Osteocyte (in vitro differentiated cells): ENCODE measurements around the gene HOXB5. TPM values are rescaled to one million over a fixed set of nuclear protein-coding genes. Genes with fewer than 3 reads are reported as not detected.

ENCODE experiments used
- DNase-seq: peaks from one replicate; pipeline ENCODE4 v3.0.0; 2021; ENCODE audit warnings: mixed read lengths; ENCODE audit not compliant: unreplicated experiment; ENCODE audit errors: extremely low spot score
- H3K27ac Mint-ChIP-seq: one replicate; pipeline ENCODE4 v1.8.0; 2021; ENCODE audit warnings: mild to moderate bottlenecking, mixed read lengths; ENCODE audit not compliant: unreplicated experiment
- H3K27me3 Mint-ChIP-seq: one replicate; pipeline ENCODE4 v1.8.0; 2021; ENCODE audit warnings: mixed read lengths; ENCODE audit not compliant: unreplicated experiment
- H3K36me3 Mint-ChIP-seq: one replicate; pipeline ENCODE4 v1.8.0; 2021; ENCODE audit warnings: mixed read lengths; ENCODE audit not compliant: unreplicated experiment
- H3K4me1 Mint-ChIP-seq: one replicate; pipeline ENCODE4 v1.8.0; 2021; ENCODE audit warnings: mixed read lengths; ENCODE audit not compliant: unreplicated experiment
- H3K4me3 Mint-ChIP-seq: one replicate; pipeline ENCODE4 v1.8.0; 2021; ENCODE audit warnings: mild to moderate bottlenecking, moderate library complexity, mixed read lengths; ENCODE audit not compliant: unreplicated experiment
- H3K9me3 Mint-ChIP-seq: one replicate; pipeline ENCODE4 v1.8.0; 2021; ENCODE audit warnings: mixed read lengths; ENCODE audit not compliant: unreplicated experiment
- total RNA-seq: library from RNA; stranded (reverse); gene quantifications from 2 replicates; pipeline ENCODE4 v1.2.1, GENCODE V29; 2021
- TF ChIP-seq, protein P1 (sequence below): fragments of 200-600 bp; sonication (generic); IDR thresholded peaks from 2 replicates; pipeline ENCODE4 v1.5.0; 2021; ENCODE audit warnings: antibody characterized with exemption, mild to moderate bottlenecking, moderate library complexity

HOXB5 gene
- total RNA-seq, 1 donor from 2014 or later = not detected

GRCh38 chr17:48589831-48590606, 3.6 kb downstream of the HOXB5 start, which contains the start of gene HOXB3:
Gene HOXB3, minus strand, starts transcription at chr17:48590241. Its CDS starts 37,767 bp downstream, at chr17:48552474.
- Mint-ChIP-seq H3K27ac (no peak within 1 kb of the TSS), H3K36me3 (no peaks in the 10 kb centered on the region), H3K4me1 (peaks cover 18% of the 10 kb centered on the region), H3K27me3 (peaks cover 98% of the 10 kb centered on the region), H3K4me3 (no peak within 1 kb of the TSS), H3K9me3 (no peaks in the 10 kb centered on the region)
- no peak for DNase-seq
- TF ChIP-seq, protein P1, sequence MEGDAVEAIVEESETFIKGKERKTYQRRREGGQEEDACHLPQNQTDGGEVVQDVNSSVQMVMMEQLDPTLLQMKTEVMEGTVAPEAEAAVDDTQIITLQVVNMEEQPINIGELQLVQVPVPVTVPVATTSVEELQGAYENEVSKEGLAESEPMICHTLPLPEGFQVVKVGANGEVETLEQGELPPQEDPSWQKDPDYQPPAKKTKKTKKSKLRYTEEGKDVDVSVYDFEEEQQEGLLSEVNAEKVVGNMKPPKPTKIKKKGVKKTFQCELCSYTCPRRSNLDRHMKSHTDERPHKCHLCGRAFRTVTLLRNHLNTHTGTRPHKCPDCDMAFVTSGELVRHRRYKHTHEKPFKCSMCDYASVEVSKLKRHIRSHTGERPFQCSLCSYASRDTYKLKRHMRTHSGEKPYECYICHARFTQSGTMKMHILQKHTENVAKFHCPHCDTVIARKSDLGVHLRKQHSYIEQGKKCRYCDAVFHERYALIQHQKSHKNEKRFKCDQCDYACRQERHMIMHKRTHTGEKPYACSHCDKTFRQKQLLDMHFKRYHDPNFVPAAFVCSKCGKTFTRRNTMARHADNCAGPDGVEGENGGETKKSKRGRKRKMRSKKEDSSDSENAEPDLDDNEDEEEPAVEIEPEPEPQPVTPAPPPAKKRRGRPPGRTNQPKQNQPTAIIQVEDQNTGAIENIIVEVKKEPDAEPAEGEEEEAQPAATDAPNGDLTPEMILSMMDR = no peak

DNA sequence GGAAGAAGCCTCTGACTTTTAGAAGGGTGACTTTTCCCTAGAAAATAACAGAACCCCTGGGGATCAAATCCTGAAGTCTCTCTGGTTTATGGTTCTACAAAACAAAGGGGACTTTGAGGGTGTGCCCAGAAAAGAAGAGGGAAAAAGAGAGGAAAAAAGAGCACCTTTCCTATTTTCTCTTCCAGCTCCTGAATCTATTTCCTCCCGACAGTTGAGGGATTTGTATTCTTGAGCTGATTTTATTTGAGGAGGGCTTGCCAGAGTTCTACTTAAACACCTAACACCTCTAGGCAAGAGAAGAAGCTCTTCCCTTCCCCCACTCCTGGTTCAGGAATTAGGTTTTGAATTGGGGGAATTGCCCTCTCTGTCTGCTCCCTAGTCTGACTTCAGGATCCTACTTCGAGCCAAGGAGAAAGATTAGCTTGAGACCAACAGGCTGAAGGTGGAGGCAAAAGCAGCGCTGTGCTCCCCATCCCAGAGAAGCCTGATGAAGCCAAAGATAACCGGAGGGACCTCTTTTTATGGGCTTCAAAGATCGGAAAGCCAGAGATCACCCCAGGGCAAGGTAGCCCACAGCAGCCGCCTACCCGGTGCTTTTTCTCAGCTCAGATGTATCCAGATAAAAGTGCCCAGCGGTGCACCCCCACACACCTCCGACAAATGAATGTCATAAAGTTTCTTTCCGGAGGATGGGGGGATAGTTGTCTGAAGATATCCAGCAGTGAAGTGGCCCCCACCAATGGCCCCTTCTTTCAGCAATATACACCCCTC, 4.3 kb downstream of the HOXB5 start:
- Mint-ChIP-seq H3K36me3 (no peaks in the 10 kb centered on the region), H3K9me3 (no peaks in the 10 kb centered on the region), H3K27me3 (peaks cover 97% of the 10 kb centered on the region), H3K4me1 (peaks cover 20% of the 10 kb centered on the region), H3K4me3 (no peak overlapping the region), H3K27ac (no peak overlapping the region)
- TF ChIP-seq, protein P1 = no peak
- DNase-seq = no peak

DNA sequence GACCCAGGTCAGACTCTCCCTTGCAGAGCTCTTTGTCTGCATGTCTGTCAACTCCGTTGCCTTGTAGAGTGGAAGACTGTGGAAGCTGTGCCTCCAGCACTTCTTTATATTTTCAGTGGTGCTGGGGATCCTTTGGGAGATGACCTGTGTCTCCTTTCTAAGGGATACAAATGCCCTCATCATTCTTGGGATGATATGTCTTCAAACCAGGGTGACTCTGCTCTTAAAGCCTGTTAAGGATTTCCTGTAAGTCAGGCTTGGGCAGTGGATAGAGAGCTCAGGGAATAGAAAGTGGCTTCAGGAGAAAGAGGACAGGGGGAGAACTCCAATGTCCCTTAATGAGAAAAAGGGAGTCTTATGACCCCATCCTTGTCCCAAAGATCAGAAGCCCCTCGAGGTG, 5.1 kb downstream of the HOXB5 start:
- Mint-ChIP-seq H3K9me3 (no peaks in the 10 kb centered on the region), H3K27ac (no peak overlapping the region), H3K27me3 (peaks cover 97% of the 10 kb centered on the region), H3K4me3 (no peak overlapping the region), H3K36me3 (no peaks in the 10 kb centered on the region), H3K4me1 (peaks cover 17% of the 10 kb centered on the region)
- TF ChIP-seq, protein P1 = no peak
- no peak for DNase-seq

DNA sequence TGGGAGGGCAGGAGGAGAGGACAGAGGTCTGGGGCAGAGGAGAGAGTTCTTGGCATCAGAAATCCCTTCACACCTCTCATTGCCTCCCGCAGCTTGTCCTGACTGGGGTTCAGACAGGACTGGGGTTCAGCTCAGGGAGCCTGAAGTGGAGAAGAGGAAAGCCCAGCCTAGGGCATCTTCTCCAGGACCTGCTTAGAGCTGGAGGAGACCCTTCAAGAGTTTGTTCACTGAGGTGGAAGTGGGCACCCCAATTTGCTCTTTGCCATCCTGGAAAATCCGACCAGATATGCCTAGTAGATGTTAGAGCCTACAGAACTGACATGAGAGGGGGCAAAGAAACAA, 5.5 kb downstream of the HOXB5 start:
- H3K27ac Mint-ChIP-seq = no peak overlapping the region

More for the DNA sequence above, 5.5 kb downstream of the HOXB5 start:
- H3K36me3 Mint-ChIP-seq = peaks cover 1% of the 10 kb centered on the region
- peaks cover 16% of the 10 kb centered on the region for H3K4me1 Mint-ChIP-seq
- TF ChIP-seq, protein P1 = no peak
- H3K4me3 Mint-ChIP-seq = no peak overlapping the region
- H3K9me3 Mint-ChIP-seq = no peaks in the 10 kb centered on the region
- peaks cover 97% of the 10 kb centered on the region for H3K27me3 Mint-ChIP-seq
- no peak for DNase-seq
